HepG2 (cell line): ENCODE measurements around the gene CDC25C.

Source experiments
- CENPT ChIP-seq: sonication (generic); formaldehyde crosslinking; IDR thresholded peaks from 2 replicates; pipeline ENCODE4 v1.8.0; 2022; ENCODE audit warnings: low read depth, mild to moderate bottlenecking, moderate library complexity, missing genetic modification reagents
- ERF ChIP-seq: IDR thresholded peaks from 2 replicates; pipeline ENCODE4 v1.6.1; 2018; ENCODE audit warnings: missing biosample characterization, missing genetic modification reagents
- ZNF660 ChIP-seq: sonication (generic); formaldehyde crosslinking; IDR thresholded peaks from 2 replicates; pipeline ENCODE4 v1.5.1; 2020; ENCODE audit warnings: mild to moderate bottlenecking, low read depth, missing genetic modification reagents, borderline replicate concordance
- TF ChIP-seq, protein P1 (sequence below): sonication (generic); formaldehyde crosslinking; IDR thresholded peaks from 2 replicates; pipeline ENCODE4 v1.5.0; 2020; ENCODE audit warnings: mild to moderate bottlenecking, missing genetic modification reagents, moderate library complexity

GRCh38 chr5:138352071-138352721, 20.6 kb upstream of the CDC25C start, which contains the start of gene KDM3B:
- TF ChIP-seq ERF (CRISPR knock-in tag) (peak; percentile 65), ZNF660 (no peak), CENPT (CRISPR knock-in tag) (no peak)
- TF ChIP-seq, protein P1, sequence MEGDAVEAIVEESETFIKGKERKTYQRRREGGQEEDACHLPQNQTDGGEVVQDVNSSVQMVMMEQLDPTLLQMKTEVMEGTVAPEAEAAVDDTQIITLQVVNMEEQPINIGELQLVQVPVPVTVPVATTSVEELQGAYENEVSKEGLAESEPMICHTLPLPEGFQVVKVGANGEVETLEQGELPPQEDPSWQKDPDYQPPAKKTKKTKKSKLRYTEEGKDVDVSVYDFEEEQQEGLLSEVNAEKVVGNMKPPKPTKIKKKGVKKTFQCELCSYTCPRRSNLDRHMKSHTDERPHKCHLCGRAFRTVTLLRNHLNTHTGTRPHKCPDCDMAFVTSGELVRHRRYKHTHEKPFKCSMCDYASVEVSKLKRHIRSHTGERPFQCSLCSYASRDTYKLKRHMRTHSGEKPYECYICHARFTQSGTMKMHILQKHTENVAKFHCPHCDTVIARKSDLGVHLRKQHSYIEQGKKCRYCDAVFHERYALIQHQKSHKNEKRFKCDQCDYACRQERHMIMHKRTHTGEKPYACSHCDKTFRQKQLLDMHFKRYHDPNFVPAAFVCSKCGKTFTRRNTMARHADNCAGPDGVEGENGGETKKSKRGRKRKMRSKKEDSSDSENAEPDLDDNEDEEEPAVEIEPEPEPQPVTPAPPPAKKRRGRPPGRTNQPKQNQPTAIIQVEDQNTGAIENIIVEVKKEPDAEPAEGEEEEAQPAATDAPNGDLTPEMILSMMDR (CRISPR knock-in tag) = peak; percentile 90
